Activated CD4-positive, alpha-beta T cell treated with anti-CD3 and anti-CD28 coated beads, Interleukin-2, amount 50 U/mL, for 24 hours (primary cell): ENCODE data around the gene SINHCAF.

Experiments
- DNase-seq, 2 donors: peaks; one replicate each; pipeline ENCODE4 v3.0.0-alpha.2; 2020; ENCODE audit warnings: low read depth in 1 of 2, low spot score in 1 of 2

SINHCAF gene

DNA sequence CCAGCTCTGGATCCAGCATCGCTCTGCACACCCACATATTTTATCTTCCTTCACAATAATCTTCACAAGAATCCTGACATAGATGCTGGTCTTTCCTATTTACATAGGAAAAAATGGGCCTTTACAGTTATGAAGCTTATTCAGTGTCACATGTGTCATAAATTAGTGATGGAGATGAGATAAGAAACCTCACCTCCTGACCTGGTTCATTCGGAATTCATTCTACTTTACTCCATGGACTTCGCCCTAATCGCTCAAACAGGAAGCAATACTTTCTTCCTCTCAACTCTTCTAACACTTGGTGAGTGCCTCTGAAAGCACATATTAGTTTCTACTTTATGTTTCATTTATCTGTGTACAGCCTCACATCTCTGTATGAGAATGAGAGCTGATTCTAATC is 12.0 kb upstream of the SINHCAF start:
- no peak for DNase-seq

DNA sequence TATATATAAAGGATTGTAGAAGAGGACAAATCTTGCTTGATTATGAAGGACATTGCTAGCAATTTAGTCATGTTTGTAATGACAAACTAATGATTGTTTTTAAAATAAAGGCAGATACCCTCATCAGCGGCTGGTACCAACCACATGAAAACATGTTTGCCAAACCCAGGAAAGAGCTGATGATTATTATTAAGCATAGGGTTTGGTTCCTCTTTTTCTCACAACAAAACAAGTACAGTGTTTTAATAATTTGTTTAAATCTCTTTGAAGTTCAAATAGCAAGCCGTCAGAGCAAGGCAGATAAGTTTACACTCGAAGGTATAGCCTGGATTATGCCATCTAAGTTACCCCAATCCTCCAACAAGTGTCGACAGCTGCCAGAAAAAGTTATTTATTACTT is 5.3 kb upstream of the SINHCAF start:
- no peak for DNase-seq

DNA sequence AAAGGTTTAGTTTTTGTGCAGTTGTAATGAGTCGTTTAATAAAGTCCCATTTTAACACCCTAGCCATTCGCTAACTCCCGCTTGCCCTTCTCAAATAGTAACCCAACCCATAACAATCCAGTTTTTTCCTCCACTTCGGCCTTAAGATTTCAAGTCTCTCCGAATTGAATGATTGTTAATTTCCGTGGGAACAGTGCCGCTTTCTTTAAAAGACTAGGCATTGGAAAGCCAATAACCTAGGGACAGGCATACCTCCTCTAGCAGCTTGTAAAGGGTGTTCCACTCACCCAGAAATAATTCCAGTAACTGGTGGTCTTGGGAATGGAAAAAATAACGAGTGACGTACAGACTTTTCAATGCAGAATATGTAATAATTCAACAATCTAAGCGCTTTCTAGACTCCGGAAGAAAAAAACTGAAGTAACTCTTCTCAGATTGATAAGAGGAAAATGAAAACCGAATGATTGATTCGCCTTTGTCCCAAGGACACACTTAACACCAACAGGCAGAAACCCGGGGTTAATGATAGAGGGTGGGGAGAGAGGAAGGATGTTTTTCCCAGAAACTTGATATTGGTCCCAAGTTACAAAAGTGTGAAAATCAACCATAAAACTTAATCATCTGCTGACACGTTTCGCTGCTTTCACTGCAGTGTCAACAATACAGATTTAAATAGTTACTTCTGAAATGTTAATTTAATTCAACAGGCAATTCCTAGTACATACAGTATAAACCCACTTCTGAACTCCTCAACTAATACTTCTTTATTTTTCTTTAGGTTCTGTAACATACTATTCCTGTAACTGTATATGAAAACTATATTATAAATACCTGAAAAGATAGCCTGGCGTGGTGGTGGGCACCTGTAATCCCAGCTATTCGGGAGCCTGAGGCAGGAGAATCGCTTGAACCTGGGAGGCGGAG is 1.0 kb upstream of the SINHCAF start:
- no peak for DNase-seq

DNA sequence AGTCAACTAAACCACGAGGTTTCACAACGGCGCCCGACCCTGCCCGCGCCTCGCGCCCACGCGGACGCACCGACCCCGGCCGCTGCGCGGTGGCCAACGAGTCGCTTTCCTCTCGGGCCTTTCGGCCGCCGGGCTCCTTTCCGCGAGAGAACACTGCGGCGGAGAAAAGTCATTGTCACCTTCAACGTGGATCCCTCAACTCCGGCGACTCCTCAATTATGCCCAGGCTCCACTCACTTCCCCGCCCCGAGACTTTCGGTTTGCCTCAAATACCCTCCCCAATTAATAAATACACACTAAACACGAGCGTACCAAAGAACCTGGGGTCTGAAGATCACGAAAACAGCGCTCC is 450 bp downstream of the SINHCAF start:
- peak in 1 of 2 donors; percentile 19 for DNase-seq

DNA sequence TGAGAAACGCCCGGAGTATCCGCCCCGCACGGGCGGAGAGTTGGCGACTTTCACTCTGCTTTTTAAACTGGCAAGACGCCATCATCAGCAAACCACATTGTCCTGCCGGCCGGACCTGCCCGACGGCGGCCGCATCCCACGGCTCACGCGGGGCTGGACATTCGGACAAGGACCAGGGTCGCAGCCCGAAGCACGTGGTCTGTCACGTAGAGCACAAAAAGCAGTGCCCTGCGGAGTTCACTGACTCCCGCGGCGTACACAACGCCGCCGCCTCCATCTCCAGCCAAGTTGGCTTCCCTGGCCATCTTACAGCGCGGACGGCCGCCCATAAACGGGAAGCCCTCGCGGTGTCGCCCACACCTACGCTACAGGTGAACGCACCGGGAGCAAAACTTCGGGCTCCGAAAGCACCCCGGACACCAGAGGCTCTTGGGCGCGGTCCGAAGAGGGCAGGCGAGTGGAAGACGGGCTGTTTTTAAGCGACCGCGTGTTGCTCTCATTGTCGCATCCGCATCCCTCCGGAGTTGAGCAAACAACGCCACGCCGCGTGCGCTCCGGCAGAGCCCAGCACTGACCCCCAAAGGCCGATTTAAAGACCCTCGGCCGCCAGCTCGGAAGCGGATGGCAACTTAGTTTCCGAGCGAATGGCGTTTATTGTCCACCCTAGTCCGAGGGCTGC is 966 bp downstream of the SINHCAF start:
- peak; percentile 25 to 43 for DNase-seq

DNA sequence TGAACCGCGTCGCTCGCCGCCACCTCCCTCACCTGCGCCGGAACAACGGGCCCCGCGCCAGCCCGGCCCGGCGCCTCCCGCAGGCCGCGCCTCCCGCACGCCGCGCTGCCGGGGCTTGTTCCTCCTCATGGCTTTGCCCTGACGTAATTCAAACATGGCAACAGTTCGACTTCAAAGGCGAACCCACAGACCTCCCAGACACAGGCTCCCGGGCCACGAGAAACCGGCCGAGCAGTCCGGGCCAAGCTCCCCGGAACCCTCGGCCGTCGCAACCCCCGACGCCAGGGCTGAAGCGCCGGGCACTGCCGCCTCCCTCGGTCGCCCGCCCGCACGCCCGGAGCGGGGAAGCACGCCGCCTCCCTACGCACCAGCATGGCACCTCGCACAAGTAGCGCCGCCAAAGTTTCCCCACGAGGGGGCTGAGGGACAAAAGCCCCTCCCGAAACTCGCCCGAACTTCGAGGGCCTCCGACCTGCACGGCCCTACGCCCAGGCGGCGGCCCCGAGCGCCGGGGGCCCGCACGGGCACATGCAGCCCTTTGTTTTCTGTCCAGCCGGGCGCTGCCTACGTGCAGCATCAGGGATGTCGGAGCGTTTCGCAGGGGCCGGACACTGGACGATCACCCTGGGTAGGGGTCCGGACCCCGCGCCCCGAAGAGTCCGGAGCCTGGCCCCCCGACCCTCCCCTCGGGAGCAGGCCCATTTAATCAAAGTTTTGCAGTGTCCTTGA is 1.7 kb downstream of the SINHCAF start:
- DNase-seq = peak; percentile 55 to 57

DNA sequence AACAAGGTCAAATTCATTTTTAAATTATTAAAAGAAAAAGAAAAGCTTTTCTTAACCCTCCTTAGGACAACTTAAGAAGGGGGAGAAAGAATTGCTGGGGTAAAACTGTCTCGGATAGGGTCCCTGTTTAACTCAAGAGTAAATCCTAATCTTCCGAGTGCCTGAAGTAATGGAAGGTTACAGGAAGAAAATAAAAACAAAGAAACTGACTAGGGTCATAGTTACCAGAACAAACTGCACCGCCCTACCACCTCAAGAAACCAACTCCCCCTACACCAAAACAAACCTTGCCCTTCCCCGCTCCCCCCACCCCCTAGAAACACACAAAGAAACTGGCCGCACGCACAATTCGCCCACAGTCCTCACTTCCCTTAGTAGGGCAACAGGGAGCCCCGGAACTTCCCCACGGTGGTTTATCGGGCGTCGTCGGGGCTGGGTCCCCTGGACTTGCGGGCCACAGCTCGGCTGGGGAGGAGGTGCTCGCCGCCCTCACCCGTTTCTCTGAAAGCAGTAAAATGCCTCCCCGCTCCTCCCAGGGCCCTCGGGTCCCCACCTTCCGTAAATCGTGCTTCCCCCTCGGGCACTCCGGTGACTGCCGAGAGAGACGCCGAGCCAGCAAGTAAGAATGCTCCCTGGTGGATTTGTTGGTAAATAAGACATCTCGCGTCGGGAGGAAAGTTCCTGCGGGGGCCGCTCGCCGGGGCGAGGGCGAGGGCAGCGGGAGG is 2.4 kb downstream of the SINHCAF start:
- peak; percentile 34 to 36 for DNase-seq

DNA sequence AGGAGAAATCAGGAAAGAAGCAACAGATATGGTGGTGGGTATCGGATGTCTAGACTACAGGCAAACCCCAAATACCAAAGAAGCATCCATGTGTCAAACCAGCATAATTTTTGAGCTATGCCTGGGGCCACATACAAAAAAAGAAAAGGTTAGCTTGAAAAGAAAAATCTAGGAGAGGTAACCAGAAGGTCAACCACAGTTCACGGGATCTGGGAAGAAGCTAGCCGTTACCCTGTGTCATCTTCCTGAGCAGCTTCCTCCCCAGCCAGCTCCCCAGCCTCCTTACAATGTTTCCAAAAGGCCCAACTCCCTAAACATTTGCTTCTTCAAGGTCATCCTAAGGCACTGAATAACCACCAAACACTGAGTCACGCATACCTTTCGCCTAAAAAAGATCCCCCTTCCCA is 3.1 kb downstream of the SINHCAF start:
- no peak for DNase-seq

GRCh38 chr12:31321897-31322228 is 4.1 kb downstream of the SINHCAF start:
- DNase-seq = no peak

DNA sequence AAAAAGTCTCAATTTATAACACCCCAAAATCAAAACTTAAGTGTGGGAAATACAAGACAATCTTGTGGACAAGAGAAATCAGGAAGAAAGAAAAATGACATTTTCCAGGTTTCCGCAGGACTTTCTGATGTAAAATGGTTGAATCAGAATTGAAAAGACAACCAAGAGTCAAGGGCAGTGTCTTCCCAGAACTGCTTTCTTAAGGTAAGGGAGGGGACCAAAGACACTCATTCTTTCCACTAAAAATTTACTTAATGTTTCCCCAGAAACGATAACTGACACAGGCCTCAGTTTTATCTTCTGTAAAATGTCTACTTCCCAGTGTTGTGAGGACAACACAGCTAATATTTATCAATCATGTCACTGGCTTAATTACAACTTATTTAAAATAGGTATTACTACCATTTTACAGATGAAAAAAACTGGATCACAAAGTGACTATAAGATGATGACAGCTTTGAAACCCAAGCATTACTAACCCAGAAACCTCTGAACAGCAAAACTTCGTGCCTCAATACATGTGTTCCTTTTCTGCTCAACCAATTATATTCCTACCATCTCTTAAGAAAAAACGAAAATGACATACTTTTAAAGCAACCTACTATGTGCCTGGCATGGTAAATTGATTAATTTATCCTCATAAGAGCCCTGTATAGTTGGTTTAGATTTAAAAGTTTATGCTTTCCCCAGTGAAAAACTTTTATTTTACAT is 4.6 kb downstream of the SINHCAF start:
- no peak for DNase-seq

GRCh38 chr12:31318657-31319269 is 7.2 kb downstream of the SINHCAF start:
- no peak for DNase-seq

- no peak for DNase-seq
Measured at GRCh38 chr12:31317471-31318395, 8.2 kb downstream of the SINHCAF start.

DNA sequence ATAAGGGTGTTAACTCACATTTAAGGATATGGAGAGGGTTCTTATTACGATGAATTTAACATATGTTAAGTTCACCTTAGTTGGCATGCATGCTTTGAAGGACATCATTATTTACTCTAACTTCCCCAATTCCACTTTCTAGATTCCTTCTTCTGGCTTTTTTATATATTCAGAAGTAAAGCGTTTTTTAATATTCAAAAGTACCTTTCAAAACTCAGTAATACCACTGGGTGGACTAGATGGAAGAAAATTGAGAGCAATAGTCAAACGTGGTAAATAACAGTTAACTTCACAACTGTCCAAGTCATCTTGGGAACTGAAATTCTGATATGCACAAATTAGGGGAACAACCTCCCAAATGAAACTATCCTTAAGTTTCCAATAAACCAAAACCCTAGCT is 9.1 kb downstream of the SINHCAF start:
- no peak for DNase-seq

DNA sequence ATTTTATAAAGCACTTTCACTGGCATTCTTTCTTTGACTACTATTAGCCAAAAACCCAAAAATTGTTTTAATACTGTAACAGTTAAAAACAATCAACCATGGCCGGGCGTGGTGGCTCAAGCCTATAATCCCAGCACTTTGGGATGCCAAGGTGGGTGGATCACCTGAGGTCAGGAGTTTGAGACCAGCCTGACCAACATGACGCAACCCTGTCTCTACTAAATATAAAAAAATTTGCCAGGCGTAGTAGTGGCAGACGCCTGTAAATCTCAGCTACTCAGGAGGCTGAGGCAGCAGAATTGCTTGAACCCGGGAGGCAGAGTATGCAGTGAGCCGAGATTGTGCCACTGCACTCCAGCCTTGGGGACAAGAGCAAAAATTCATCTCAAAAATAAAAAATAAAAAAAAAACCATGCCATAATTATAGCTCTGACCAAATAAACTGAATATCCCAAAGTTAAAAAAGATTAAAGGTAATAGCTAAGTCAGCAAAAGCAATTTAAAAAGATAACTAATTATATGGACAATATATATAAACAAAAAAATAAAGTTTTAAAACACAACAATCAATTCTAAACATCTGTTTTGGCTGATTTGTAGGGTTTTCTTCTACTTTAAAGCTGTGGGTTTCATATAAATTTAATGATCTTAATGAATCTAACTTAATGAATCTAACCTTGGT is 10.0 kb downstream of the SINHCAF start:
- DNase-seq = no peak

- DNase-seq = no peak
Measured at GRCh38 chr12:31315044-31315715, 10.8 kb downstream of the SINHCAF start.

DNA sequence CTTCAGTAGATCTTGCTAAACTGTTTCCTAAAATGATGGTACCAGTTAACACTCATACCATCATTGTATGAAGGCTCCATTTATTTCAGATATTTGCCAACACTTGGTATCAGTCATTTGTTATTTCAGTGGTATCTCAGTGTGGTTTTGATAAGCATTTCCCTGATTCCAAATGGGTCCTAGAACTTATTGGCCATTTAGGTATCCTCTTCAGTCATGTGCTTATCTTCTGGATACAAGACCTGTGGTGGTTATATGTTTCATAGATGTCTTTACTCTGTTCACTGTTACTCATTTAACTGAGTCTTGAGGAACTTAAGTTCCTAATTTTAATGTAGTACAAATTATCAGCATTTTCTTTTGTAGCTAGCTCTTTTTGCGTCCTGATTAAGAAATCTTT is 13.5 kb downstream of the SINHCAF start:
- DNase-seq = no peak

DNA sequence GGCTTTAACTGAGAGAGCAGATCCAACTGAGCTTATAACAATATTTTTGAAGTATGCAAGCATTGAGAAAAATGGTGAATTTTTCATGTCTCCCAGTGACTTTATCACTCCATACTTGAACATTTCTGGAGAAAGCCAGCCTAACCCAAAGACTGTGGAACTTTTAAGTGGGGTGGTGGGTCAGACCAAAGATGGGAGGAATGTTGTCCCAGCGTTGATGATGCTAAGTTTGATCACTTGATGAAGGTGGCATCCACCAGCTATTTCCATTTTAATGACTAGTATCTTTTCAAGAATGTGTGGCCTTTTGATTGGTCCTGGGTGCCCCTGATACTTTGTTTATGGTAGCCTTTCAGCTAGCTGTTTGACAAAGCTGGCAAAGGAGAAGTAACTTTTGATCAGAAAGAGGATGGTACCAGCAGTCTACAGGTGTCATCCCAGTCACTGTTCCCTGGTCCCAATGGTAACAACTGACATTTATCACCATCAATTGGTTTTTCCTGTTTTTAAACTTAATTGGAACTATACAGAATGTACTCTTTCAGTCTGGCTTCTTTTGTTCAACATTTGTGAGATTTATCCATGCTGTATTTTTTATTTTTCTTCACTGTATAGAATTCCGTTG is 14.2 kb downstream of the SINHCAF start:
- DNase-seq = no peak

DNA sequence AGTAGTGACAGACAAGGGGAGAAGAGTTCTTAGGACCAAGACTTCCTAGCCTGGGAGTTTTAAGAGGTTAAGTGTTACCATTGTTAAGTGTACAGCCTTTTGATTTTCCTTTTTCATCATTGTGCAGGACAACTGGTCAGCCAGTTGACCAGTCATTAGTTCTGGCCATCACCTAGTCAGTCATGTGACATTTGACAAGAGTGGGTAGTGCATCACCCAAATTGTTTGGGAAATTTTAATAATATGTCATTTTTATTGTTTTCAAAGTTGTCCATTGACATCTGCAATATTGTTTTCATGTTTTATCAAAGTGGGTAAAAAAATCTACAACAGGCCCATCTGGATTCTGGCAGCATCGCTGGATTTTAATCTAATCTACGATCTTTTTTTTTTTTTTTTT is 15.5 kb downstream of the SINHCAF start:
- no peak for DNase-seq
